SK-N-SH treated with all-trans-retinoic acid at 6 μM for 48 hours (cell line): Measurements from ENCODE around the gene RGS19.
"Not testable (repeated sequence)": the region's sequence is repeated elsewhere in the genome, so short reads cannot be mapped to it uniquely, and the experiment has no call there.

ENCODE experiments used
- ATAC-seq: fragments of 200-7000 bp; cut with Tn5 transposase; 3 replicates; pipeline ENCODE4 v1.9.1; 2020; ENCODE audit warnings: mild to moderate bottlenecking, moderate library complexity
- BACH2 ChIP-seq: fragments of 250-450 bp; sonication (Bioruptor Pico); IDR thresholded peaks from 2 replicates; pipeline ENCODE4 v1.9.0; 2021; ENCODE audit warnings: mild to moderate bottlenecking, borderline replicate concordance
- CSDC2 ChIP-seq: fragments of 250-450 bp; sonication (Bioruptor Pico); IDR thresholded peaks from 2 replicates; pipeline ENCODE4 v1.5.0; 2020; ENCODE audit warnings: mild to moderate bottlenecking, moderate library complexity
- ESRRG ChIP-seq: fragments of 250-450 bp; sonication (Bioruptor Pico); IDR thresholded peaks from 2 replicates; pipeline ENCODE4 v1.6.1; 2021; ENCODE audit warnings: mild to moderate bottlenecking
- GLIS3 ChIP-seq: fragments of 250-450 bp; sonication (Bioruptor Pico); IDR thresholded peaks from 2 replicates; pipeline ENCODE4 v1.5.0; 2020; ENCODE audit warnings: mild to moderate bottlenecking, moderate library complexity
- ISL1 ChIP-seq: fragments of 250-450 bp; sonication (Bioruptor Pico); IDR thresholded peaks from 2 replicates; pipeline ENCODE4 v2.1.2; 2022; ENCODE audit warnings: mild to moderate bottlenecking, moderate library complexity
- OSR1 ChIP-seq: fragments of 250-450 bp; sonication (Bioruptor Pico); IDR thresholded peaks from 2 replicates; pipeline ENCODE4 v1.8.0; 2022; ENCODE audit warnings: moderate library complexity, mild to moderate bottlenecking, inconsistent platforms
- PATZ1 ChIP-seq: fragments of 250-450 bp; sonication (Bioruptor Pico); IDR thresholded peaks from 2 replicates; pipeline ENCODE4 v1.8.0; 2020; ENCODE audit warnings: mild to moderate bottlenecking, moderate library complexity, borderline replicate concordance
- POU6F1 ChIP-seq: fragments of 250-450 bp; sonication (Bioruptor Pico); IDR thresholded peaks from 2 replicates; pipeline ENCODE4 v1.8.0; 2021; ENCODE audit warnings: low read depth, mild to moderate bottlenecking, moderate library complexity, borderline replicate concordance
- PPARA ChIP-seq: fragments of 250-450 bp; sonication (Bioruptor Pico); IDR thresholded peaks from 2 replicates; pipeline ENCODE4 v1.5.0; 2020; ENCODE audit warnings: mild to moderate bottlenecking, borderline replicate concordance
- RARB ChIP-seq: fragments of 250-450 bp; sonication (Bioruptor Pico); IDR thresholded peaks from 2 replicates; pipeline ENCODE4 v1.8.0; 2021; ENCODE audit warnings: mild to moderate bottlenecking, moderate library complexity
- SNAI2 ChIP-seq: fragments of 250-450 bp; sonication (Bioruptor Pico); IDR thresholded peaks from 2 replicates; pipeline ENCODE4 v1.5.0; 2020; ENCODE audit warnings: mild to moderate bottlenecking, moderate library complexity
- TCF4 ChIP-seq: fragments of 250-450 bp; sonication (Bioruptor Pico); IDR thresholded peaks from 2 replicates; pipeline ENCODE4 v1.8.0; 2021; ENCODE audit warnings: mild to moderate bottlenecking, moderate library complexity, borderline replicate concordance
- TOX ChIP-seq: fragments of 250-450 bp; sonication (Bioruptor Pico); IDR thresholded peaks from 2 replicates; pipeline ENCODE4 v1.8.0; 2021; ENCODE audit warnings: mild to moderate bottlenecking, moderate library complexity, borderline replicate concordance
- TSHZ2 ChIP-seq: fragments of 250-450 bp; sonication (Bioruptor Pico); IDR thresholded peaks from 2 replicates; pipeline ENCODE4 v1.5.0; 2020; ENCODE audit warnings: mild to moderate bottlenecking, moderate library complexity
- ZC3H10 ChIP-seq: fragments of 250-450 bp; sonication (Bioruptor Pico); IDR thresholded peaks from 2 replicates; pipeline ENCODE4 v1.5.1; 2021; ENCODE audit warnings: mild to moderate bottlenecking, moderate library complexity
- ZFP3 ChIP-seq: fragments of 250-450 bp; sonication (Bioruptor Pico); IDR thresholded peaks from 2 replicates; pipeline ENCODE4 v1.5.0; 2020; ENCODE audit warnings: mild to moderate bottlenecking, moderate library complexity
- ZFP30 ChIP-seq: fragments of 450-650 bp; formaldehyde crosslinking; IDR thresholded peaks from 2 replicates; pipeline ENCODE4 v1.5.0; 2022; ENCODE audit warnings: mild to moderate bottlenecking, moderate library complexity
- ZNF8 ChIP-seq: fragments of 450-650 bp; formaldehyde crosslinking; IDR thresholded peaks from 2 replicates; pipeline ENCODE4 v1.5.0; 2020; ENCODE audit warnings: mild to moderate bottlenecking, moderate library complexity

The RGS19 gene

GRCh38 chr20:64091340-64091739, 12.0 kb upstream of the RGS19 start:
- TF ChIP-seq RARB (CRISPR knock-in tag) (no peak), ZFP30 (no peak), ISL1 (no peak), TOX (CRISPR knock-in tag) (no peak), PPARA (CRISPR knock-in tag) (no peak)
- ATAC-seq = no peak; the same call in 2 of the 3 replicates

GRCh38 chr20:64090165-64090564, 10.8 kb upstream of the RGS19 start:
- ATAC-seq = no peak
- TF ChIP-seq ZFP30 = no peak
- TF ChIP-seq ZC3H10 = no peak
- TF ChIP-seq ISL1 = no peak
- no peak for TF ChIP-seq CSDC2 (CRISPR knock-in tag)
- no peak for TF ChIP-seq POU6F1 (CRISPR knock-in tag)
- TF ChIP-seq OSR1 (CRISPR knock-in tag) = no peak
- TF ChIP-seq SNAI2 = no peak
- TF ChIP-seq TSHZ2 = no peak
- no peak for TF ChIP-seq ZFP3 (CRISPR knock-in tag)
- no peak for TF ChIP-seq PATZ1 (CRISPR knock-in tag)
- TF ChIP-seq GLIS3 (CRISPR knock-in tag) = no peak
- no peak for TF ChIP-seq ESRRG
- TF ChIP-seq TCF4 (CRISPR knock-in tag) = no peak
- no peak for TF ChIP-seq RARB (CRISPR knock-in tag)
- TF ChIP-seq ZNF8 (CRISPR knock-in tag) = no peak
- TF ChIP-seq BACH2 (CRISPR knock-in tag) = no peak

GRCh38 chr20:64088586-64088985, 9.3 kb upstream of the RGS19 start:
- ATAC-seq = not testable (repeated sequence)

- ATAC-seq = not testable (repeated sequence)
Measured at GRCh38 chr20:64087226-64087825, 8.0 kb upstream of the RGS19 start.

GRCh38 chr20:64086801-64087200, 7.5 kb upstream of the RGS19 start:
- no peak for ATAC-seq
- TF ChIP-seq PPARA (CRISPR knock-in tag) (no peak), ISL1 (no peak), PATZ1 (CRISPR knock-in tag) (no peak), ZC3H10 (no peak), ZFP30 (no peak)
- TF ChIP-seq, all 23 proteins: peak for 0
